Measurements from ENCODE around the gene NFATC3. TPM values are rescaled to one million over a fixed set of nuclear protein-coding genes. Genes with fewer than 3 reads are reported as not detected.

Gene NFATC3
- total and polyA plus RNA-seq, 2 of the 8 experiments (the other 6 are each of a cell fraction or from before 2014, with no cell fraction given), result 17.6 to 34.5 TPM

DNA sequence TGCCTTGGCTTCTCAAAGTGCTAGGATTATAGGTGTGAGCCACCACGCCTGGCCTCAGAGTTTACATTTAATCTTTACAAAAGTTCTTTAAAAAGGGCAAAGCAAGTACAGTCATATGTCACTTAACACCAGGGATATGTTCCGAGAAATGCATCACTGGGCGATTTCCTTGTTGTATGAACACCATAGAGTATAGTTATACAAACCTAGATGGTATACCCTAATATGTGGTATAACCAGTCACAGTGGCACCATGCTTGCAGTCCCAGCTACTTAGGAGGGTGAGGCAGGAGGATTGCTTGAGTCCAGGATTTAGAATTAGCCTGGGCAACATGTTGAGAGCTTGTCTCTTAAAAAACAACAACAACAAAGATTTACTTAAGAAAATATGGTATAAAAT is 51.3 kb downstream of the NFATC3 start (continued):
- TF ChIP-seq SIRT6 (IDR thresholded peaks at IDR 0.05; ENCODE audit: low read length), result no peak

Data from H1 (cell line).